Epidermal melanocyte (primary cell): ENCODE measurements around the gene CNTNAP3B.
"Not testable (repeated sequence)": the region's sequence is repeated elsewhere in the genome, so short reads cannot be mapped to it uniquely, and the experiment has no call there.

ENCODE experiments used
- DNase-seq: peaks from one replicate; pipeline ENCODE4 v3.0.0; 2011; ENCODE audit warnings: low spot score; ENCODE audit not compliant: insufficient read length

Gene CNTNAP3B

DNA sequence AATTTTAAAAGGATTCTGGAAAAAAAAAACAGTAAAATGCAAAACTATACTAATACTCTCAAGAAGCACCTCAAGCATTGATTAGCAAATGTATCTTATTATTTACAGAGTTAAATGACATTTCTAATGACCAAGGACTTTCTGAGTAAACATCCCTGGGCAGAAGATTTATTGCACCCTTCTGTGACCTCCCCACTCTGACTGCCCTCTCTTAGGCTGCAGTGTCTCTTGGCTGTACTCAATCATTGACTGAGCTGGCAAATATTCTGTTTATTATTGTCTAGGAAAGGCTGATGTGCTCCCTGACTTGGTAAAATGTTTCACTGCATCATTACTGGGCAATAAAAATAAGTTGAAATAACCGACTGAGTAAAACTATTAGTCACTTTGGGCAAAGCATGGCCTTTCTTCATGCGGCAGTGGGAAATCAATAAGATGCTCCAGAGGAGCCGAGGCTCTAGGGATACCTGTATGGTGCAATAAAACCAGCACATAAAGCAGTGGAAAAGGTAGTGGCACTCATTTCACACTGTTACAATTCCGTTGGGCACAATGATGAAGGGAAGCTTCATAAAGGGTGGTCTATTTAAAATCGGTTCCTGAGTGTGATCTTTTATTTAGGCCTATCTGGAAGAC lies 151.1 kb downstream of the CNTNAP3B start:
- not testable (repeated sequence) for DNase-seq

DNA sequence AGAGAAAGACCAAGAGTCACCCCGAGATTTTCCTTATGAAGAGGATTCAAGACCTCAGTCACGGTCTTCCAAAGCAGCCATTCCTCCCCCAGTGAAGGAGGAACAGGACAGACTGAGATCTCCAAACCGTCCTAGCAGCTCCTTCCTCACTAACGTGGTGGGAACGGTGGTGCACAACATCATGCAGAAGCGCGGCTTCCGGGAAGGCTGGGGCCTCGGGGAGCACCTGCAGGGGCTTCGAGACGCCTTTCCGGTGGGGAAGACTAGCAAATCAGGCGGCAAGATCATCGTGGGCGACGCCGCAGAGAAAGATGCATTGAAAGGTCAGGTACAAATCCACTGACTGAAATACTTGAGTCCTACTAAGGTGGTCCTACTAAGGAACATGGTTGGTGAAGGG lies 154.3 kb downstream of the CNTNAP3B start:
- DNase-seq, result not testable (repeated sequence)

DNA sequence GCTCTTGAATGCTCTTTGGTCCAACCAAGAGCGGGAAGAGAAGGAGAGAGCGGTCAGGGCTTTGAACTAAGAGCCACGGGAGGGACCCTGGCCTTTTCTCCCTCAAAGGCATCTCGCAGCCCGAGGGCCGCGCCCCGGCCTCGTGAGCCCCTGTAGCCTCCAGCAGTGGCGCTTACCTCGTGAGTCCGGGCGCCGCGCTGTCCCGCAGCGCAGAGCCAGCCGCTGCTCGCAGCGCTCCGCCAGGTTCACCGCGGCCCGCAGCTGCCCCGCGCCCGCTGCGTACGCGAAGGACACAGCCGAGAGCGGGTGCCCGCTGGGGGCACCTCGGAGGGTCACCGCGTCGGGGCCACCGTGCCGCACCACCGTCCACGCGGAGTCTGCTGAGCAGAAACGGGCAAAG lies 176.2 kb downstream of the CNTNAP3B start:
- not testable (repeated sequence) for DNase-seq

DNA sequence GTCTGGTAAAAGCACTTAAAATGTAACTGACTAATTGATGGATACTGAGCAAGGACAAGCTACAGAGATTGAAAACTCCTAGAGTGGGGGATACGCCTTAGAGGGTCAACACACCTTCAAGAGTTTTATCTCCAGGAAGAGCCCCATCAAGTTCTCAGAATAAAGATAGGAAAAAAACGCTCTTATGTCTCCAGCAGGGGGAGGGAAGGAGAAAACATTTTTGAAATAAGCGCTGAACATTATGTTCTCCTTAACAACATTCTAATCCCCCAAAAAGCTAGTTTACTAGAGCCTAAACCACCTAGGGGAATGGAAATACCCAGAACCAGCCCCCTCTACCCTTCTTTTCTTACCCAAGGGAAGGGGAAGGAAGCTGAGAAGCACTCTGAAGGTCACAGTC lies 187.5 kb downstream of the CNTNAP3B start:
- DNase-seq, result not testable (repeated sequence)

DNA sequence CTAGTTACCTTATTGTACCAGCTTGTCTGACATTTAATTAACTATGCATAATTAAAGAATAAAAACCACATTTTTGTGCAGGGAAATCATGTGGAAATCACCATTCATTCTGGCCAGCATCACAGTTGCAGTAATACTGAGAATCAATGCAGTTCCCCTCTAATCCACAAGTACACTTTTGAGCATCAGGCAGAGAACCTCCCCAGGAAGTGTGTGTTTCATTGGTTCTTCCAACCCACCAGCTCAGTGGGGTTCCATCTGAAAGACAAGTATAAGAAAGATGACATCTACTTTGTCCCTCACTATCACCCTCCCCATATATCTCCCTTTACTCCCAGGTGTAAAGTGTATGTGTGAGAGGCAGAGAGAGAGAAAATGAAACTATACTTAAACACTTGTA lies 191.1 kb downstream of the CNTNAP3B start:
- DNase-seq, result not testable (repeated sequence)

DNA sequence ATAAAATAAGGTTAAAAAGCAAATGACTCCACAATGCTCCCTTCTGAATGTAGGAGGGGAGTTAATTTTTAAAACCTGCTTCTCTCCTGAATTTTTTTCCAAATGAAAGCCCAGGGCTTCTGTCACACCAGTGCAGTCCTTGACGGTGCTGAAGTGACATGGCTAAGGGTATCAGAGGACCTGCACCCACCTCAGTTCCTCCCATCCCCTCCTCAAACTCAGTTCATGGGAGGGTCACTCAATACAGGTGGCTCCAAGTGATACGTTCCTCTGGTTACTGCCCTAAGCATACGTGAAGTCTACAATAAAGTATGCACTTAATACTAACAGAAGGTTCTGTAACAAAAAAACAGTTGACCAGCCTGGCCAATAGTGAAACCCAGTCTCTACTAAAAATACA lies 193.5 kb downstream of the CNTNAP3B start:
- DNase-seq, result not testable (repeated sequence)

DNA sequence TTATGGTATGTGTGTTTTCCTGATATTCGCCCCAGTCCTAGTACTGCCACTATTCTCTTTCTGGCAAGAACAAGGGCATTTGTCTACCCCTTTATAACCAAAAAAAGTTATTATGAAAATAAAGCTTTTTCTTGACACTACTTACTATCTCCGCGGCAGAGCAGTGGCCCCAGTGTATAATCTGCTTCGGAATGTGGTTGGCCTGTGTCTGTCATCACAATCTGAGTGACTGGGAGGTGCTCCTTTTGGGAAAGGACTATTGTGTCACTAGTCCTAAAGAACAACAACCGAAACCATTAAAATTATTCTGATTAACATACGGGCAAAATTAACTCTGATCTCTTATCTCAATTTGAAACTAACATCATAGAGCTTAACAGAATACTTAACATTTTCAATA lies 200.1 kb downstream of the CNTNAP3B start:
- DNase-seq, result not testable (repeated sequence)

DNA sequence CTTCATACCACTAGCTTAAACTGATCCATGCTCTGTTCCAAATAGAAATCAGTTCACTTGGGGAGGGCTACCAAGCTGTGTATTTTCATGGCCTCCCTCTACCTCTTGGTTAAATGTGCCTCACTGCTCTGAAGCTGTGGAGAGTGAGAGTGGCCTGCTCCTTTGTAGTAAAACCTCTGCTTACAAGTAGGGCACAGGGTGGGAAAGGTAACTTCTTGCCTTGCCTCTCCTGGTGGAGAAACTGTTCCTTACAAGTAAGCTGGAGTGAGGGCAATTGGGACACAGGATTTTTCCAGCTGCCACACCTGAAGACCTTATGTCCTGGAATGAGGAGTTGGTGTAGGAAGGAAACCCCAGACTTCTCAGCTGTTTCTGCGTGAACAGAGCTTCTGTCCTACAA lies 211.9 kb downstream of the CNTNAP3B start:
- not testable (repeated sequence) for DNase-seq

DNA sequence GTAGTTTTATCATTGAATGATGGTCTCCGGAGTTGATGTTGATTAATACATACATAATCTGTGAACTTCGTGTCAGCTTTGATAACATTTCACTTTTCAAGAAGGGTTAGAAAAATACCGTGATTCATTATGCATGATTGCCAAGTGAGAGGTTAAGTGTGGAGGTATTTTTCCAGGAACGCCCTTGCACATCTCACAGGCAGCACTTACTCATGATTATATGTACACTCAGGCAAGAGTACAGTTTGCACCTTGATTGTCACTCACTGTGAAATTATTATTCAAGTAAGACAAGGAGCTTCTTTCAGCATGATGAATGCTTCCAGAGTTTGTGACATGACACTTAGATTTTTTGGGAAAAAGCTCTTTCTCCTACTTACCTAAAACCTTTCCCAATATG lies 223.7 kb downstream of the CNTNAP3B start:
- DNase-seq, result not testable (repeated sequence)

DNA sequence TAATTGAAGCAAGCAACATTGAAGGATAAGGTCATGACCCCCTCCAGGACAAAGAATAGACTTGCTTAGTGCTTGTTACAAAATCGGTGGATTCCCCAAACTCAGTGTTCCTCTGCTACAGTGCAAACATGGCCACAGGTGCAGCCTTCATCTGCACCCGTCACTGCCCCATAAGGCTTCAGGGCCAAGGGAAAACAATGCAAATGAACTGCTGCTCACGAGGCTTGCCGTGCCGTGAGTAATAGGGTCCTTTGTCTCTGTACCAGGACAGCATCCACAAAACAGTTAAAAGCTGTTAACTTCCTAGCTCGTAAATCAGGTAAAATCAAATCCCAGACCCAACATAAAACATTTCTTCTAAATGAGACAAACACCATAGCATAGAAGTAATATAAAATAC lies 226.5 kb downstream of the CNTNAP3B start:
- DNase-seq, result not testable (repeated sequence)

DNA sequence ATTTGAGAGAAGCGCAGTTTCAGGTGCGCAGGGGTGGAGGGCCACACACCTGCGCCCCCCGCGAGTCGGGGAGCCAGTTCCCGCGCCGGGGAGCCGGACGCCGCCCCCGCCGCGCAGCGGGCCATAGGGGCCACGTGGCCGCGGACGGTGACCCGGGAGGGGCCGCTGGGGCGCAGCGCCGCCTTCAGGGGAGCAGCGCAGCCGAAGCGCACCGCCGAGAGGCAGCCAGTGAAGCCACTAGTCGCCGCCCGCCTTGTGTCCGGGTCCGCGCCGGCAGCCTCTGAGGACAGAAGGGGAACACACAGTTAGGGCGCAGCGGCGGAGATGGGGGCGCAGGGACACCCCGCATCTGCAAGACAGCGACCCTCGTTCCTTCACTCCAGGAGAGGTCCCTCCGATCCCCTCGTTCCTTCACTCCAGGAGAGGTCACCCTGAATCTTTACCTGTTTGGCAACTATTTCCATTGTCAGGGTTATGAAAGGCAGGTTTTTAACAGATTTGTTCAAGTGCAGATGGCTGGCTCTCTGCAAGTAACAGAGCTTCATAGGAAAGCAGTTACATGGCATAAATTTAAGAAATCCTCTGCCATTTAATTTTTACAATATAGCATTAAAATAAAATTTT lies 230.4 kb downstream of the CNTNAP3B start:
- not testable (repeated sequence) for DNase-seq

DNA sequence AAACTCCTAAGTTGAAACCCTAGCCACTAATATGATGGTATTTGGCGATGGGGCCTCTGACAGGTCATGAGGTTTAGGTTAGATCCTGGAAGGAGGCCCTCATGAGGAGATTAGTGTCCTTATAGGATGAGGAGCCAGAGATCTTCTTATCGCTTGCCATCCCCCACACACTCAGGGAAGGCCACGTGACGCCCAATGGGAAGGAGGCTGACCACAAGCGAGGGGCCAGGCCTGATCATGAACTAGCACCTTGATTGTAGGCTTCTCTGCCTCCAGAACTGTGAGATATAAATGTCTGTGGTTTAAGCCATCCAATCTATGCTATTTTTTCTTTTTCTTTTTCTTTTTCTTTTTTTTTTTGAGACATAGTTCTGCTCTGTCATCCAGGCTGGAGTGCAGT lies 254.7 kb downstream of the CNTNAP3B start:
- DNase-seq, result not testable (repeated sequence)

DNA sequence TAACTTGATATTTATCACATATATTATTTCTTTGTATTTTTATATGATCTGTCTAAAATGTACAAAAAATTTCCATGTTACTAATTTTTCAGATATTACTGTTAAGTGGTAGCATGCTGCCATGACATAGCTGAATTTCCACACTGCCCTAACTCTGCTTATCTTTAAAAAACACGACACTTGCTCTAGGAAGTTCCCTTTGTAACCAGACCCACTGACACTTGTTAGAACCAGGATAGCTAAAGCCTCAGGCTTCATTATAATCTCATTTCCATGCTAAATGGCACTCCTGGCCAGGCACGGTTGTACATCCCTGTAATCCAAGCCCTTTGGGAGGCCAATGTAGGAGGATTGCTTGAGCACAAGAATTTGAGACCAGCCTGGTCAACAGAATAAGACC lies 273.8 kb downstream of the CNTNAP3B start:
- not testable (repeated sequence) for DNase-seq

DNA sequence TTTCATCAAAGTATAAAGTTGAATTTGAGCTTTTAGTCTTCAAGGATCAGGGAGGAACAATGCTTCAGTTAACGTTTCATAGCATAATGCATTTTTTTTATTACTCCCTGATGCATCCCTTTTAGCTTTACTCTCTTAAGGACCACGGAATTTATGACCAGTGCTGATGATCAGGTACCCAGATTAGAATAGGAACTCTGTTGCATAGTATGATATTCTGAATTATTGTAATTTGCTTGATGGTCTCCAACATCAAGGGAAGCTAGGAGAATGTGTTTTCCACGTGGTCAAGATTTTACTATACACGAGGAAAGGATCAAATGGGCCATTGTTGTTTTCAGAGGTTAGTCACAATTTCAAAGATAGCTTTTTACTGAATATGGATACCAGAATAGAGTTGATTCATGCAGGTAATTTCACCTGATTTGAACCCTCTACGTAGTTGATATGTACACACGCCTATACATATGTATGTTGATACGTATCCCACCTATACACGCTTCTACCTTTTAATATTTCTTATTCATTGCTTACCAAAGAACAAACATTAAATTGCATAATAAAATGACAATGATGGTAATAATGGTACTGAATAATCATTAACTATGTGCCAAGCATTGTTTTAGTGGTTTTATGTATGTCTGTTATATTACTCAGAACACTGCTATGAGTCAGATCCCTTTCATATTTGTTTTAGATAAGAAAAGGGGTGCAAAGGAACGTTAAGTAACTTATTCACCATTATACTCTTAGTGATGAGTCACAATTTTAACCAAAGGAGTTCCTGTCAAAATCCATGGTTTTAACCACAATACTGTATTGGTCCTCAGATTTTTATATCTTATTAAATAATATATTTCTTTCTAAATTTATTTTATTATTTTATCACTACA lies 277.1 kb downstream of the CNTNAP3B start:
- DNase-seq, result not testable (repeated sequence)

DNA sequence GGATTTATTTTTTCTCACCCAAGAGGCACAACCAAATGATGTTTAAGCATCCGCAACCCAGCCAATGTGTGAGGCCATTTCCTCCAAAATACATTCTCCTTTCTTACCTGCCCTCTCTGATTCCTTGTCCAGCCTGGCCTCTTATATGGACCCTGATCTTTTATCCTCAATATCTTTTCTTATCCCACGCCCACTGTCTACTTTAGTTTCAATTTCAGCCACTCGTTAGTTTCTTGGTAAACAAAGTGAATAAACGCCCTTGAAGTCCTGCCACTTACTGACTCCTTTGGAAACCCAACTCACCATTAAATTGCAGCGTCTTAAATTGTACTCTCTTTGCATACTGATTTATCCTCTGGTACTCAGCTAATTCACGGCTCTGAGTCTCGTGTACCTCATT lies 281.4 kb downstream of the CNTNAP3B start:
- DNase-seq, result not testable (repeated sequence)
